Daoy (cell line): Measurements from ENCODE around the gene OPN3. TPM values are rescaled to one million over a fixed set of nuclear protein-coding genes. Genes with fewer than 3 reads are reported as not detected.
A peak's percentile ranks its signal among the peaks of the same experiment; 100 is the strongest.

Experiments
- DNase-seq: peaks from one replicate; pipeline ENCODE4 v3.0.0-alpha.2; 2015; ENCODE audit warnings: low read depth
- total RNA-seq: library from RNA; depleted of rRNA; stranded (reverse); fragments of >200 nt; shearing (Covaris generic); gene quantifications from 2 replicates; pipeline ENCODE4 v1.2.3, GENCODE V29; 2014

OPN3 gene
- total RNA-seq, 1 experiment from 2014 or later, result 44.6 TPM

DNA sequence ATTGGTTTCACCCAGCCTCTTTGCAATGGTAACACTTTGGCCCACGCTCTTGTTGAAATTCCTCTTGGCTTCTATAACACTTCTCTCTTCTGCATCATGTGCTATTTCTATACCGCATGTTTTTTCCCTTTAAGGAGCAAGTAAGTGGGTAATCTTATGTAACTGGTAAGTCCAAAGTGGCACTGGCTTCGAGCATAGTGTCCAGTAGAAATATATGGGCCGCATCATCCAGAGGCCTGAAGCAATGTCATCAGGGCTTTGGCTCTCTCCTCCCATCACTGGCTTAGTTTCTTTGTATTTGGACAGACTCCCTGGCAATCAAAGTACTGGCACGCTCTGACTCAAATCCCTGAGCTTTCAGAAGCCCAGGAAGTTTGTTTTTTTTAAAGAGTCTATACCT lies 17.5 kb downstream of the OPN3 start:
- no peak for DNase-seq

DNA sequence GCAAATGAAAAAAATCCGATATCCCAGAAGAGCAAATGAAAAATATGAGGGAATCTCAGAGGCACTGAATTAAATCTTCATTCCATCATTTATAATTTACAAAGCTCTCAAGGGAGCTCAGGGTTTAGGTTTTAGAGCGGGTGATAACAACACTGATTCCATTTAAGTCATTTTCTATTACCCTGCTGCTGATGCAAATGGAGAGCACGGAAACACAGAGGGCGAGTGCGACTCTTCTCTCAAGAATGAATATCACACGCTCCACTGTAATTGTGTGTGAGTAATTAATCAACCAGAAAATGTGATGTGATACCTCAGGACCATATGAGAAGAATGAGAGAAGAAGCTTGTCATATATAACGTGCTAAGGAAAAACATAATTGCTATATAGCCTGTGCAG lies 22.7 kb downstream of the OPN3 start:
- DNase-seq, result no peak

DNA sequence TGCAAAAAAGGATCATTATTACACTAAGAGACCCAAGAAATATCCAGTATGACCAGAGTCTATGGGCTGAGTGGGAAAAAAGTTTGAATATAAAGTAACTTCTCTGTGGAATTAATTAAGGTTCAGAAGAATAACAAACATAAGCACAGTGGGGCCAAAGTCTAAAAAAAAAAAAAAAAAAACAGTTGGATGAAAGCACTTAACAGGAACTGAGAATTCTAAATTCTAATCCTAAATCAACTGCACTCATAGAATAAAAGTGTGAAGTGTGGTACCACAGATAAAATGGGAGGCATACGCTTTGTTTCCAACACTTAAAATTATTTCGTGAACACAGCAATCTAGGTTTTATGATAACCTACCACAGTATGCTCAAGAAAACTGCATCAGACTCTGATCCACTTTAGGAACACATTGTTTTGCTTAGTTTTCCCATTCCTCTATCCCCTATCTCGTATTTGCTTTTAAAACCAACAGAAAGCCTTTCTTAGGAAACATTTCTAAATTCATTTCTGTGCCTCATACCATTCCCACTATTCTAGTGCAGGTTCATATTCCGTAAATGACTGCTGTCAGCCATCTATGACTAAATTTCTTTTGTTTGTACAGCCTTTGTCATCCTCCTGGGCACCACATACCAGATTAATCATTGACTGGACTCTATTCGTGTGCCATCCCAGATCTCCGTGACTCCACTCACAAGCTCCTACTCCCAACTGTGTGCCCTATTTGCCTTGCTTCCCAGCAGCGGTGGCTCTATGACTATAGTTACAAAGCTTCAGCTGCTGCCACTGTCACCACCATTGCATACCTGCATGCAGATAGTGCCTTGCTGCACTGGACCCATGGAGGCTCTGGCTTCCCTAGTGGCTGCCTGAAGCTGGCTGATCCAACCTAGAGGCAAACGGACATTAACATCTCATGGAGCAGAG lies 24.9 kb downstream of the OPN3 start:
- peak; percentile 72 for DNase-seq

DNA sequence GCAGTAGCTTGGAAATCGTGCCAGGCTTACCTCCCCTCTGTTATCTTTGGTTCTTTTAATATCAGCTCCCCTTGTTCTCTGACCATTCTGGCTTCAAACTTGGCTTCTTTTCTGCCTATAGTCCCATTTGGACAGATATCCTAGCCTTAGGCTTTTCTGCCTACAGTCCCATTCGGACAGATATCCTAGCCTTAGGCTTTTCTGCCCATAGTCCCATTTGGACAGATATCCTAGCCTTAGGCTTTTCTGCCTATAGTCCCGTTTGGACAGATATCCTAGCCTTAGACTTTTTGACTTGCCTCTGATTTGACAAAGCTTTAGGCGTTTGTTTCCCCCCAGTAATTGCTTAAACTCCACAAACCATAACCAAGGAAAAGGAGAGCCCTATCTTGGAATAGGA lies 25.6 kb downstream of the OPN3 start:
- no peak for DNase-seq

DNA sequence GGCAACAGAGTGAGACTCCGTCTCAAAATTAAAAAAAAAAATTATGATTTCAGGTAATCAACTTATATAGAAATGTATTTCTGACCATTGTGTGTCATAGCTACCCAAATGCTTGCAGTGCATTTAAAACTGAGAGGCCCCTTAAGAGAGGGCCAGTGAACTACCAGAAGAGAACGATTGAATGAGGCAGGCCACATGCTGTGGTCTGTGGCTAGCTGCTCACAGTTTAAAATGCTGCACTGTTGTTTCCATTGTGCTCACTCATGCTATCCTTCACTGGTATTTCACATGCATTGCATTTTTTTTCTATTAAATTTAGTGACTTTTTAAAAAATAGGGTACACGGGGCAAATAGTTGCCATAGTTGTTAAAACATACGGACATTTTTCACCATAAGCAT lies 26.0 kb downstream of the OPN3 start:
- DNase-seq, result no peak

DNA sequence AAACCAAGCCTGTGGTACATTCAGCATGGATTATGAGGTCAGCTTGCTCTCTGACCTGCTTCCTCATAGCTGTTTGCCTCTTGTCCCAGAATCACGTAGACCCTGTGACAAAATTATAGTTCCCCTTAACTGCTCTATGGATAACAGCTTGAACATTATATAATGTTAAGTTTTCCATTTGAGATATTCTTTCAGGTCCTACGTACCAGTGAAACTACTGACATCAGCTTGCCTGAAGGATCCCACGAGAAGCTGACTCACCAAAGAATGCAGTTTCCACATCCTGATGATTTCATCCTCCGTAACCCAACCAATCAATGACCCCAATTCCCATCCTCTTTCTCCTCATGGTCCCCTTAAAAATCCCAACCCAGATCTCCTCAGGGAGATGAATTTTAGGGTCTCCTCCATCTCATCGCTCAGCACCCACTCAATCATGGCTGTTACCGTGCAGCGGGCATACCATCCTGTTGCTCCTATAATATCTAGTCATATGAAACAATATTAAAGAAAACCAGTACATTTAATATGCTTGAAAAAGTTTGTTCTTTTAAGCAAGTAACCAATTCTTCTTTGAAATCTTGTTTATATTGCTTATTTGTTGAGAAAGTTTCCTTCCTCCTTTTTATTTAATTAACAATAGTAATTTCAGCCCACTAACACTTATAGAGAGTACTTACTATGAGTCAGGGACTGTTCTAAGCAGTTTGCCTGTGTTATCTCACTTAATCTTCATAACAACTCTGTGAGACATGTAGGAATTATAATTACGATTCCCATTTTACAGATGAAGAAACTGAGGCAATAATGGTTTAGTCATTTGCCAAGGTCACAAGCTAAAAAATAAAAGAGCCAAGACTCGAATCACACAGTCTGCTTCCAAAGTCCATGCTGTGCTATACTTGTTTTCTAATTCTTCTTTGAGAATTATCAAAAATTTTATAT lies 27.4 kb downstream of the OPN3 start:
- DNase-seq, result peak; percentile 90

DNA sequence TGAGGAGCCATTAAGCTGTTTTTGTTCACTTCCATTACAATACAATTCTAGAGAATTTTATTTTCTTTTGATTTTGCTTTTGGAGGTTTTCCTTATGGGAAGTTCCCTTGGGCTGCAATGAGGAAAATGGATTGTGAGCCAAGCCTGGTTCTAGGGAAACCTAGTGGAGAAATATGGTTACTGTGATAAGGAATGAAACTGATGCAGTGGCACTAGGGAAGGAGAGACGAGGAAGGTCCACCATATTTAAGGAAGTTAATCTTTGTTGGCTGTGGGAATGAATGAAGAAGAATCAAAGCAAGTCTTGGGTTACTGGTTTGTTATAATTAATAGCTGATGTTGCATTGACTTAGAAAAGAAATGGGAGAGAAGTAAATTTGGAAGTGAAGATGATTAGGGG lies 28.4 kb downstream of the OPN3 start:
- DNase-seq, result no peak

DNA sequence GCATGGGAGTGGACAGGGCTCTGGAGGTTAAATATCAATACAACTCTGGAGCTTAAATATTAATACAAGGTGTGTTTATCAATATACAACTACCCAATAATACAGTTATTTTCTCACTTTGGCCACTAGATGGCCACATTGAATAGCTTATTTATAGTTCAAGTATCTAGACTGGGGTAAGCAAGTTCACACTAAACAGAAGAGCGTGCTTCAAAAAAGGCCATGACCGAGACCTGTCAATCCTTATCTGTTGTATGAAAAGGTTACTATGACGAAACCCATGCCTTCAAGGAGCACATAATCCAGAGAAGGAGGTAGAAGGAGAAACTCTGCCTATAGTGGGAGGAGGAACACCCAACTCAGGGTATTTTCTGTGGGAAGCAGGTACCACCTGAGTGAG lies 29.1 kb downstream of the OPN3 start:
- DNase-seq, result peak; percentile 43

DNA sequence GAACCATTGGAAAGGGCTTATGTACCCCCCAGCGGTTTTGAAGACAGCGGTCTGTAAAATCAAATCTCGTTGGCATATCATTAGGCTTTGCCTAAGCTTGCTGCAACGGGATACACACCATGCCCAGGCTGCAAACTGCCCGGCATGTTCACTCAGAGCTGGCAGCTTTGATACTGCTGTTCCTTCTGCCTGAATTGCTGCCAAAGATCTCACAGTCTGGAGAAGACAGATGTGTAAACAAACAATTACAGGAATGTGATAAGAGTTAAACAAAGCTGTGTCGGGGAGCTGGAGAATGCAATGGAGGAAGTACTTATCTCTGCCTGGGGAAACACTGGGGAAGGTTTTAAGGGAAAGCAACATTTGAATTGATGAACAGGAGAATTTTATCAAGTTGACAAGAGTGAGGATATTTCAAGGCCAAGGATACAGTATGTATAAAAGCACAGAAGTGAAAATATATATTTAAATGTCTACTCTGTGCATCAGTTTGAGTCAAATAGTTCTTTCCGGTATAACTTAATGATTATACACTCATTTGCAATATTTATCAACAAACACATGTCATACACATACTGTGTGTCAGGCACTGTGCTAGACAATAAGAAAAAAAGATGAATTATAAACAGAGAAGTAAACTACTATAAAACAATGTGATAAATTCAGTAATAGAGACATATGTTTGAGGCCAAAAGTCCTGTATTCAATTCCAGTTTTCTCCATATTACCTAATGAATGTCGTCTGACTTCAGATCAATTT lies 29.9 kb downstream of the OPN3 start:
- DNase-seq, result peak; percentile 48

DNA sequence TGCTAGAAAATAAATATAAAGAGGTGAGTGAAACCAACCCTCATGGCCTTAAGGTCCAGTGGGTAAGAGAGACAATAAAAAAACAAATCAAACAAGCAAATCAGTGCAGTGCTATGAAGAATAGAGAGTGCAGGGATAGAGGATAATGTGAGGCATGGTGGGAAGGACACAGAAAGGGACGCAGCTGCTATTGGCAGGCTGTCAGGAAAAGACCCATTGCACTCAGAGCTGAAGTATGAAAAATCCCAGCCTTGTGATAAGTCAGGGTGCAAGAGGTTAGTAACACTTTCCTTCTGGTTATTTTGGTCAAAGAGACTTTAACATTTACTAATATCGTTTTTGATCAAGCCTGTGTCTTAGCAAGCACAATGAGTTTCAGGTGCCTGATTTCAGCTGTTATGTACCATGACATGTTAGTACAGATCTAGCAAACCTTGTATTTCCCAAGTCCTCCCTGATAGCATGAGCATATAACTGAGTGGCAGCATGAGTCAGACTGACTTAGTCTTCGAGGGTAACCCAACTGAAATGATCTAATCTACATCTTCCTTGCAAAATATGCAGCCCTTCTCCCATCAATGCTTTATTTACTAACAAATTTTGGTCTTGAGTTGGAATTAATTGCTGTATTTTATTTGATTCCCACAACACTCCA lies 31.7 kb downstream of the OPN3 start:
- DNase-seq, result peak; percentile 61

DNA sequence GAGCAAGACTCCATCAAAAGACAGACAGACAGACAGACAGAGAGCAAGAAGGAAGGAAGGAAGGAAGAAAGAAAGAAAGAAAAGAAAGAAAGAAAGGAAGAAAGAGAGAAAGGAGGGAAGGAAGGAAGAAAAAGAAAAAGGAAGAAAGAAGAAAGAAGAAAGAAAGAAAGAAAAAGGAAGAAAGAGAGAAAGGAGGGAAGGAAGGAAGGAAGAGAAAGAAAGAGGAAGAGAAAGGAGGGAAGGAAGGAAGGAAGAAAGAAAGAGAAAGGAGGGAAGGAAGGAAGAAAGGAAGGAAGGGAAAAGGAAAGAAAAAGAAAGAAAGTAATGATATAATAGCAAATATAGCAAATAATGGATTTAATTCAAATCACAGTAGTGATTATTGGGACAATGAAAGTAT lies 32.7 kb downstream of the OPN3 start:
- DNase-seq, result no peak

DNA sequence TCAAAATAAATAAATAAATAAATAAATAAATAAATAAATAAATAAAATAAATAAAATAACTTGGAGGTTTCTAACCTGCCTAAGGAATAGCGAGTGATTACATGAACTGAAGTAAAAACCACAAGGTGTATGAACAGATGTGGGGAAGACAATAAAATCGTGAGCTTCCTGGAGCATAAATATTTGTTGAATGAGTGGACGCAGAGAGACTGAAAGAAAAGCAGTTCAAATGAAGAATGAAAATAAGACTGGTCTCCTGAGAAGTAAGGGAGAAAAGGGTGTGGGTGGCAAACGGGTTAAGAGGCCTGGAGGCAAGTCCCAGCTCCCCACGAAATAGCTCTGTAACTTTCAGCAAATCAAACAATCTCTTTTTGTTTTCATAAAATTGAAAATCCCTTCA lies 33.6 kb downstream of the OPN3 start:
- DNase-seq, result peak; percentile 34

DNA sequence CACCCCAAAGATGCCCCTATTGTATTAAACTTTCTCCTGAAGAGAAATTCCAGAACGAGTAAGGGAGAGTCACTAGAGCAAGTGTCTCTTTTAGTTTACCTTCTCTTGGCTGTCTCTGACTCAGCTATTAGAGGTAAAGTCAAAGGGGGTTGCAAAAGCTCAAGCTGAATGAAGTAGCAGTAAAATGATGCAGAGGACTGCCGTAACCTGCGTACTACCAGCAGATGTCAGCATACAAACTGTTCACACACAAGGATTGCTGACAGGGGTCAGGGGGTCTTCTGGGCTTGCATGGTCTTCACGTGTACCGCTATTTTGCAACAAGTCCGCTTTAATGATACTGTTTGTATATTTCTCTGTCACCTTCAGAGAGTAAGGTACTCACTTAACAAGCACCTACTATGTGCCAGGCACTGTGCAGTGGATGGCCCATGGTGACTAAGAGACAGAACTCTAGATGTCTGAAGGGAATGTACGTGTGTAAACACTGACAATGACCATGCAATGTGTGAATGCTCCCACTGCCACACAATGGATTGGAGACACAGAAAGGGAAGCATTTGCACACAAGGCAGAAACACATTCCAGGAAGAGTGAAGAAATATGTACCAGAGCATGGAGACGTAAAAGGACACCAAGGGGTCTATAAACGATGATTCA lies 34.9 kb downstream of the OPN3 start:
- no peak for DNase-seq

DNA sequence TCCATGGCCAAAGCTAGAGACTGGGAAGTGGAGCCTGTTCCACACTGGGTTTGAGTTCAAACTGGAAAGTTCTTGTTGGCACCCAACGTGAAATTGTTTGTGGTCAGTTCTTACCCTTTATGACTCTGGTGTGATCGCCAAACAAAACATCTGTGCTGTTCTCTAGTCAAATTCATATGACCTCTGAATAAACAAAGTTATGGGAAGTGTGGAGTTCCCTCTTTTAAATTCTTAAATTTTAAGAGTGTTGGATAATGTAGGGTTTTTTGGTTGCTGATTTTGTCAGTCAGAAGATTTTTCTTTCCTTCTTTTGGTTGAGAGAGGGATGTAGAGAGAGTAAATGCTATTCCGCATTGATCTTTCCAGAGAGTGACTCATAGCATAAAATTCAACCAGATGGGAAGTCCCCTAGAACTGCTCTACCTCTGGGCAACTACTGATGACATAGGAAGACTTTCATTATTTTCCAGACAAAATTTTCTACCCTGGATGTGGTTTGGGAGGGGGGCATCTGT lies 36.4 kb downstream of the OPN3 start:
- DNase-seq, result peak; percentile 67

DNA sequence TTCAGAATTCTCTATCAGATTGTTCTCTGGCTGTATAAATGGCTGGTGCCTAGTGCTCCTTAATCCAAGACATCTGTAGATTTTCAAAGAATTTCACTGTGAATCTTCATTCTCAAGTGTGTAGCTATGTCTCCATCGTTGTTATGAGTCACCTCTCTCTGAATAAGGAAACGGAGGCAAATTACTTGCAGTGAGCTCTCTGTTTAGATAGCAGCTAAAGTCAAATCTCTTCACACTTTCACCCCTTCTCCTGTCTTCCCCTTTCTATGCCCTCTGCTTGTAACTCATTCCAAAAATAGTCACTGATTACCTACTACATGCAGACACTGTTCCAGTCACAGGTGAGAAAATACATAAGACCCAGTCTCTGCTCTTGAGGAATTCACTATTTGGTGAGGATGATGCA lies 39.7 kb downstream of the OPN3 start:
- no peak for DNase-seq

DNA sequence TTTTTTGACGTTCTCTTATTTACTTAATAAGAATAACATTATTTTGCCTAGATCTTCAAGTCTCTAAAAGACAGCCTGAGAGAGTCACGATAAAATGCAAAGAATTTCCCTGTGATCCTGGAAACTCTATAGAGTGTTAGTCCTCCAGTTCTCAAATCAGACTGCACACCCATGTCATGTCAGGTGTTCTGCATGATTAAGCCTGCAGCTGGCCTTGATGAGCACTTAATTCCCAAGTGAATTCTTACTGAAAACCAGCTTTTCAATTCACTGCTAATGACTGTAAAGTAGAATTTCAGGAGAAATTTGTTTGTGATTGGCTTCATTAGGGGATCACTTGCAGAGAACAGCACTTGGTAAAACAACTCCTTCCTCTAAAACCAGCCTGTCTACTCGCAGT lies 41.9 kb downstream of the OPN3 start:
- no peak for DNase-seq

DNA sequence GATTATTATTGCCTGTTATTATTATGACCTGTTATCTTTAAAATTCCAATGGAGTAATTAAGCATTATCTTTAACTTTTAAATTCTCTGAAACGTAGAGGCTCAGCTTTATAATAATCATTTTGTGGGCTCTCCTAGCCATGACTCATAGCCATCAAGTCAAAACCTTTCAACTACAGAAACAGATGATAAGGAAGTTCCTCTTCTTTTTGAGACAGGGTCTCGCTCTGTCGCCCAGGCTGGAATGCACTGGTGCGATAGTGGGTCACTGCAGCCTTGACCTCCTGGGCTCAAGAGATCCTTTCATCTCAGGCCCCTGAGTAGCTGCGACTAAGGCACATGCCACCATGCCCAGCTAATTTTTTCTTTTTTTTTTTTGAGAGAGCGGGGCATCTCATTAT lies 43.5 kb downstream of the OPN3 start:
- no peak for DNase-seq

DNA sequence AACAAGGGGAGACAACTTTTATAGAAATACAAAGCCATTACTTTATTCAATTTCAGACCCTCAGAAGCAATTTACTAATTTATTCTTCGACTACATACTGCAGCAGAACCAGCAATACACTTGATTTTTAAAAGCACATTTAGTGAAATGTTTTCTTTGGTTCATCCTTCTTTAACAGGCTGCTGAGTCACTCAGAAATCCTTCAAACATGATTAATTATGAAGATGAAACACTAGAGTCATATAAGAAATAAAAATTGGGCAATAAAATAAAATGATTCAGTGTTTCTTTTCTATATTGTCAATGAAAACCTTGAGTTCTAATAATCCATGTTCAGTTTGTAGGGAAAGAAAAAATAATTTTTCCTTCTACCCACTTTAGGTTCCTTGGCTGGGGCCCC lies 47.0 kb downstream of the OPN3 start:
- DNase-seq, result no peak

DNA sequence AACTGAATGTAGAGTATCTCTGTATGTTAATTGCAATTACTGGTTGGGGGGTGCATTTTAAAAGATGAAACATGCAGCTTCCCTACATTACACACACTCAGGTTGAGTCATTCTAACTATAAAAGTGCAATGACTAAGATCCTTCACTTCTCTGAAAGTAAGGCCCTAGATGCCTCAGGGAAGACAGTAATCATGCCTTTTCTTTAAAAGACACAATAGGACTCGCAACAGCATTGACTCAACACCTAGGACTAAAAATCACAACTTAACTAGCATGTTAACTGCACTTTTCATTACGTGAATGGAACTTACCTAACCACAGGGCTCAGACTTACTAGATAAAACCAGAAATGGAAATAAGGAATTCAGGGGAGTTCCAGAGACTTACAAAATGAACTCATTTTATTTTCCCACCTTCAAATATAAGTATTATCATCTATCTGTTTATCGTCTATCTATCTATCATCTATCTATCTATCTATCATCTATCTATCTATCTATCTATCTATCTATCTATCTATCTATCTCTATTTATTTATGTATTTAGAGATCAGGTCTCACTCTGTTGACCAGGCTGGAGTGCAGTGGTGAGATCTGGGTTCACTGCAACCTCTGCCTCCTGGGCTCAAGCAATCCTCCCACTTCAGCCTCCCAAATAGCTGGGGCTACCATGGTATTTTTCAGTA lies 47.8 kb downstream of the OPN3 start:
- DNase-seq, result peak; percentile 78

DNA sequence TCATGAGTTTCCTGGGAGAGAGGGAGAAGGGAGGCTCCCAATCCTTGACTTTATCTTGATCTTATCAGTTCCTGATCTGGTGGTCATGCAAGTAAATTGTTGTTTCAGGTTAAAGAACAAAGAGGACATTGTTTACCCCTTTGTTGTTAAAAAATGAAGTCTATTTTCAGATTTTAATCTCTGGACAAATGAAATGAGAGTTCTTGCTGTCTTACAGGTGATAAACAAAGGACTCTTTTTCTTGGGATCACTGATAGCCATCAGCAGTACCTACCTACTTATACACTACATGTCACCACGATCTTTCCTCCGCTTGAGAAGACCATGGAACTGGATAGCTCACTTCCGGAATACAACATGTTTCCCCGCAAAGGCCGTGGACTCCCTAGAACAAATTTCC lies 48.4 kb downstream of the OPN3 start:
- DNase-seq, result no peak
